ENCODE measurements around the gene PRKD2. TPM values are rescaled to one million over a fixed set of nuclear protein-coding genes. Genes with fewer than 3 reads are reported as not detected.
"Not testable (repeated sequence)": the region's sequence is repeated elsewhere in the genome, so short reads cannot be mapped to it uniquely, and the experiment has no call there.

Gene PRKD2
- total RNA-seq: 10 to 100 TPM; 21.0 to 36.1 (median 30.2) TPM

DNA sequence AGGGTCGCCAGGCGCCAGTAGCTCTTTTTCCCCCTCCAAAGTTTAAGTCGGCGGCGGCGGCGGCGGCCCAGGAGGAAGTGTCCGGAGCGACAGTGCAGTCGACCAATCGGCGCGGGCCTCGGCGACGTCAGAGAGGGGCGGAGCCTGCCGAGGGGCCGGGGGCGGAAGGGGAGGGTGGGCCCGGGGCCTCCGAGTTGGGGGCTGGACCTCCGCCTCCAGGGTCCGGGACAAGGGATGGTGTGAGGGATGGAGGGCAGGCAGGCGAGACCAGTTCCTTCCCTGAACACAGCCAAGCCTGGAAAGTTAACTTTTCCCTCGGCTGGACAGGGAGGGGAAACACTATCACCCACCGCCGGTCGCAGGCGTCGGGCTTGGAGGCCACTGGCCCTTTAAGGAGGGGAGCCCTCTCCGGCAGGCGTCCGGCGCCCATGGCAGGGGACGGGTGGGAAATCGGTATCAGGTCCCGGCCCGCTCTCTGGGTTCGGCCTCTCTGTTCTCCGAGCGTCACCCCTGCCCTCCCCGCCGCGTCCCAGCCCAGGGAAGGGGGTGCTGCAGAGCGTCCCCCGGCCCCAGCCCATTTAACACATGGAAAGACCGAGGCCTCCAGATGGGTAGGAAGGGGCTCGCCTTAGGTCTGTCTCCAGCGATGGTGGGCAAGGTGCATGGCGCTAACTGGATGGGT is at the start of gene PRKD2:
Gene PRKD2 (minus strand): TSS at position 81 of the 682 bp plus-strand sequence. CDS start 744 bp downstream, outside the sequence.
- peak; percentile 83 to 89 for DNase-seq (ENCODE audit: low spot score in 2 of 2)
- 0% methylated on average over 24 to 38 of the region's 52 CpGs for WGBS, 2 donors

DNA sequence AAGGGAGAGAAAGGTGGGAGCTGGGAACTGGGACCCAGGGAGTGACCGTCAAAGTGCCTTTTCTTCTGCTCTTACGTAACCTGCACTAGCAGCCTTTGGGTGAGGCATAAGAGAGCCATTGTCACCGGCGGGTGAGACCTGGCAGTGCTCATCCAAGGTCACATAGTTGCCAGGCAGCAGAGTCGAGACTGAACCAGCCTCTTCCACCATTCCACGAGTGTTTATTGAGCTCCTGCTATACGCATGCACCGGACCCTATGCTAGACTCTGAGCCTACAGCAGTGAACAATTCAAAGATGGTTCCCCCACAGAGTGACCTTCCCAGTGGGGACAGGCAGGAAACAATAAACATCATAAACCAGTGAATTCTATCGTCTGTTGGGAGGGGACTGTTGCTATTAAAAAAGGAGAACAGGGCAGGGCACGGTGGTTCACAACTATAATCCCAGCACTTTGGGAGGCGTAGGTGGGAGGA is 47.9 kb upstream of the PRKD2 start:
- TF ChIP-seq POLR2A (IDR thresholded peaks at IDR 0.05) (no peak), EP300 (IDR thresholded peaks at IDR 0.05) (no peak)
- TF ChIP-seq, protein P1, sequence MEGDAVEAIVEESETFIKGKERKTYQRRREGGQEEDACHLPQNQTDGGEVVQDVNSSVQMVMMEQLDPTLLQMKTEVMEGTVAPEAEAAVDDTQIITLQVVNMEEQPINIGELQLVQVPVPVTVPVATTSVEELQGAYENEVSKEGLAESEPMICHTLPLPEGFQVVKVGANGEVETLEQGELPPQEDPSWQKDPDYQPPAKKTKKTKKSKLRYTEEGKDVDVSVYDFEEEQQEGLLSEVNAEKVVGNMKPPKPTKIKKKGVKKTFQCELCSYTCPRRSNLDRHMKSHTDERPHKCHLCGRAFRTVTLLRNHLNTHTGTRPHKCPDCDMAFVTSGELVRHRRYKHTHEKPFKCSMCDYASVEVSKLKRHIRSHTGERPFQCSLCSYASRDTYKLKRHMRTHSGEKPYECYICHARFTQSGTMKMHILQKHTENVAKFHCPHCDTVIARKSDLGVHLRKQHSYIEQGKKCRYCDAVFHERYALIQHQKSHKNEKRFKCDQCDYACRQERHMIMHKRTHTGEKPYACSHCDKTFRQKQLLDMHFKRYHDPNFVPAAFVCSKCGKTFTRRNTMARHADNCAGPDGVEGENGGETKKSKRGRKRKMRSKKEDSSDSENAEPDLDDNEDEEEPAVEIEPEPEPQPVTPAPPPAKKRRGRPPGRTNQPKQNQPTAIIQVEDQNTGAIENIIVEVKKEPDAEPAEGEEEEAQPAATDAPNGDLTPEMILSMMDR (IDR thresholded peaks at IDR 0.05): no peak
- no peak for DNase-seq (ENCODE audit: low spot score in 2 of 2)
- H3K36me3 ChIP-seq: no peaks in the 10 kb centered on the region
- no peak overlapping the region for H3K27ac ChIP-seq
- peaks cover 0 to 26% (median 10%) of the 10 kb centered on the region in 4 donors for H3K4me1 ChIP-seq
- WGBS, 2 donors: 47 to 55% methylated on average over 11 of the region's 11 CpGs
- no peak overlapping the region for H3K4me3 ChIP-seq
- H3K27me3 ChIP-seq: no peaks in the 10 kb centered on the region
- no peaks in the 10 kb centered on the region for H3K9me3 ChIP-seq

More for the DNA sequence above, at the start of gene PRKD2:
- Histone ChIP-seq H3K4me1 (peaks cover 0 to 41% (median 28%) of the 10 kb centered on the region in 4 donors), H3K27ac (peak within 1 kb of the TSS; percentile 92 to 98 (median 96)), H3K27me3 (no peaks in the 10 kb centered on the region), H3K36me3 (peaks cover 0 to 29% (median 6%) of the 10 kb centered on the region in 3 donors), H3K4me3 (peak within 1 kb of the TSS; percentile 59 to 81 (median 72)), H3K9me3 (no peaks in the 10 kb centered on the region)
- TF ChIP-seq, protein P1 (IDR thresholded peaks at IDR 0.05): peak in 1 of 5 experiments; percentile 24
- TF ChIP-seq POLR2A (IDR thresholded peaks at IDR 0.05) (peak in 1 of 2 donors; percentile 53), EP300 (IDR thresholded peaks at IDR 0.05) (peak in 1 of 2 donors; percentile 72)

DNA sequence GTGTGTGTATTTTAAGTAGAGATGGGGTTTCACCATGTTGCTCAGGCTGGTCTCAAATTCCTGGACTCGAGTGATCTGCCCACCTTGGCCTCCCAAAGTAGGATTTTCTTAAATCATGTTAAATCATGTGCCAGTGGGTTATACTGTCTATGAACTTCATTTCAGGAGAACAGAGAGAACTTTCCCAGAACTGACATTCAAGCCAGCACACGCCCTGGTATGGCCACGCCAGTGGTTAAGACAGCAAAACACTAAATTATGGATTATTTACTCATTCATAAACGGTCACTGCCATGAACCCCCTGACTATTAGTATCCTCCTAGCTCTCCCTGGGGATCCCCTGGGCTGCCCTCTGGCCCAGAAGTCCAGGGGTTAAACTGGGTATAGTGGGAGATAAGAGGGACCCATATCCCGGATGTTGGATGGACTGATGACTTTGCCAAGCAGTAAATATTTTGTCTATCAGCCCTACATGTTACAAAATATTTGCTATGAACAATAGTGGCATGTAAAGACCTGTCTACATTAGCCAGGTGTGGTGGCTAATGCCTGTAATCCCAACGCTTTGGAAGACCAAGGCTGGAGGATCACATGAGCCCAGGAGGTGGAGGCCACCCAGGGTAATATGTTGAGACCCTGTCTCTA is 45.5 kb upstream of the PRKD2 start:
- WGBS, 2 donors: 71 to 75% methylated on average over 6 of the region's 6 CpGs
- Histone ChIP-seq H3K4me3 (no peak overlapping the region), H3K9me3 (no peaks in the 10 kb centered on the region), H3K36me3 (peaks cover 0 to under 1% (median 0%) of the 10 kb centered on the region in 3 donors), H3K27me3 (no peaks in the 10 kb centered on the region), H3K4me1 (peaks cover 0 to 41% (median 11%) of the 10 kb centered on the region in 4 donors), H3K27ac (peak overlapping the region in 1 of 4 donors; percentile 78)
- TF ChIP-seq, protein P1 (IDR thresholded peaks at IDR 0.05): no peak
- TF ChIP-seq EP300 (IDR thresholded peaks at IDR 0.05) (no peak), POLR2A (IDR thresholded peaks at IDR 0.05) (no peak)
- DNase-seq (ENCODE audit: low spot score in 2 of 2): no peak

DNA sequence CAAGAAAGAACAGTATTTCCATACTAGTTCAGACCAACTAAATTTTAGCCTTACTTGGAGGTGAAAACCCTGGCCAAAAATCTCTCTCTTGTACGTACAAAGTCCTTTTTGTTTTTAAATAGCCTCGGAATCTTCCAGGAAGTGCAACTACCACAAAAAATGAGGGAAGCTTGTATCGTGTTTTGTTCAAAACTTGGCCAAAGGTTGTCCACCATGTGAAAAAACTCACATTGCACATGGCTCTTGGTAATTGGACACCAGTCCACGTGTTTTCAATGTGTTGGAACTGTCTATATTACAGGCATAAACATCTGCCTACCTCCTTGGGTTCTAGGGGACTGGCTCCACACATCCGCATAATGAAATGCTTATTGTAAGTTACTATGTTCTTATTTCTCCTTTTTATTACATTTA is 44.5 kb upstream of the PRKD2 start:
- H3K4me3 ChIP-seq: no peak overlapping the region
- H3K4me1 ChIP-seq: peaks cover 0 to 47% (median 12%) of the 10 kb centered on the region in 4 donors
- H3K36me3 ChIP-seq: peaks cover 0 to 10% (median 7%) of the 10 kb centered on the region in 3 donors
- no peak for DNase-seq (ENCODE audit: low spot score in 2 of 2)
- WGBS, 2 donors: 24 to 33% methylated on average over 5 of the region's 5 CpGs
- peak overlapping the region; percentile 29 to 86 (median 56) for H3K27ac ChIP-seq
- H3K9me3 ChIP-seq: no peaks in the 10 kb centered on the region
- TF ChIP-seq EP300 (IDR thresholded peaks at IDR 0.05) (peak; percentile 32 to 75), POLR2A (IDR thresholded peaks at IDR 0.05) (no peak)
- TF ChIP-seq, protein P1 (IDR thresholded peaks at IDR 0.05): no peak
- H3K27me3 ChIP-seq: no peaks in the 10 kb centered on the region

DNA sequence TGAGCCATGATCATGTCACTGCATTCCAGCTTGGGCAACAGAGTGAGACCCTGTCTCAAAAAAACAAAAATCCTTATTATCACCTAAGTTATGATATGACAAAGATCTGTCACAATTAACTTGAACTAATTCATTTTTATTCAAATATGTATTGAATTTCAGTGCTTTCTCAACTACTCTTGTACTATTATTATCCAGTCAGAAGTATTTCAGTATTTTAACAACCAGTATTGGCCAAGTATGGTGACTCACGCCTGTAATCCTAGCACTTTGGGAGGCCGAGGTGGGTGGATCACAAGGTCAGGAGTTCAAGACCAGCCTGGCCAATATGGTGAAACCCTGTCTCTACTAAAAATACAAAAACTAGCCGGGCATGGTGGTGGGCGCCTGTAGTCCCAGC is 44.0 kb upstream of the PRKD2 start:
- peak overlapping the region; percentile 29 to 86 (median 56) for H3K27ac ChIP-seq
- H3K4me3 ChIP-seq; H3K27me3 ChIP-seq; DNase-seq (ENCODE audit: low spot score in 2 of 2); H3K9me3 ChIP-seq: not testable (repeated sequence)
- H3K4me1 ChIP-seq: peaks cover 0 to 47% (median 12%) of the 10 kb centered on the region in 4 donors
- peaks cover 0 to 15% (median 8%) of the 10 kb centered on the region in 3 donors for H3K36me3 ChIP-seq
- 33 to 35% methylated on average over 4 of the region's 4 CpGs for WGBS, 2 donors

Data from tibial nerve (tissue), 4 donors.